ENCODE data around the gene CRELD1. TPM values are rescaled to one million over a fixed set of nuclear protein-coding genes. Genes with fewer than 3 reads are reported as not detected.
A peak's percentile ranks its signal among the peaks of the same experiment; 100 is the strongest.

Gene CRELD1
- polyA plus RNA-seq, 3 donors: 16.1 to 23.4 (median 19.2) TPM

GRCh38 chr3:9945358-9945757, 11.7 kb downstream of the CRELD1 start:
- H3K4me3 Mint-ChIP-seq: no peak overlapping the region
- TF ChIP-seq CTCF (IDR thresholded peaks at IDR 0.05): no peak
- Histone ChIP-seq H2AFZ (ENCODE audit: insufficient read depth, low read depth, low read length, poor library complexity, severe bottlenecking) (no peak overlapping the region), H3K27me3 (ENCODE audit: control insufficient read depth in 2 of 2, insufficient read depth in 2 of 2, low read length in 2 of 2) (no peaks in the 10 kb centered on the region), H3K4me3 (replicated peaks in 1 of 3; ENCODE audit: low read depth in 2 of 3, low read length in 3 of 3) (no peak overlapping the region), H3K4me2 (replicated peaks; ENCODE audit: extremely low read depth, low read length, poor library complexity, severe bottlenecking) (no peak overlapping the region), H3K4me1 (ENCODE audit: control insufficient read depth in 1 of 2, insufficient read depth in 2 of 2, low read length in 2 of 2) (peaks cover 4 to 8% of the 10 kb centered on the region in 2 donors), H3K27ac (ENCODE audit: low read depth in 1 of 2, low read length in 2 of 2) (no peak overlapping the region), H4K20me1 (ENCODE audit: insufficient read depth, low read length) (no peaks in the 10 kb centered on the region), H3K9ac (ENCODE audit: insufficient read depth, low read length, poor library complexity, severe bottlenecking) (no peak overlapping the region), H3K9me3 (replicated peaks in 1 of 2; ENCODE audit: control insufficient read depth in 1 of 2, insufficient read depth in 1 of 2, low read length in 2 of 2) (no peaks in the 10 kb centered on the region), H3K79me2 (ENCODE audit: insufficient read depth, low read length) (no peaks in the 10 kb centered on the region), H3K36me3 (replicated peaks in 1 of 2; ENCODE audit: control insufficient read depth in 1 of 2, insufficient read depth in 2 of 2, low read length in 2 of 2) (peaks cover 2 to 22% of the 10 kb centered on the region in 2 donors)
- WGBS (ENCODE audit: insufficient coverage): 100% methylated on average over 3 of the region's 10 CpGs
- peaks cover 13 to 27% of the 10 kb centered on the region in 2 donors for H3K36me3 Mint-ChIP-seq
- peaks cover 3 to 6% (median 4%) of the 10 kb centered on the region in 3 donors for H3K27me3 Mint-ChIP-seq (ENCODE audit: low read depth in 3 of 3)
- H3K9me3 Mint-ChIP-seq: peaks cover 0 to 3% (median 0%) of the 10 kb centered on the region in 7 donors
- H3K4me1 Mint-ChIP-seq: peaks cover 6% of the 10 kb centered on the region
- no peak overlapping the region for H3K27ac Mint-ChIP-seq
- no peak for DNase-seq
- intact Hi-C loops (cut with micrococcal nuclease): no loop called here

- Mint-ChIP-seq H3K27me3 (ENCODE audit: low read depth in 3 of 3) (peaks cover 4 to 13% (median 5%) of the 10 kb centered on the region in 3 donors), H3K4me3 (peak overlapping the region; percentile 79 to 86), H3K36me3 (peaks cover 9 to 21% of the 10 kb centered on the region in 2 donors), H3K27ac (peak overlapping the region in 5 of 7 donors; percentile 20 to 85 (median 79)), H3K4me1 (peaks cover 11% of the 10 kb centered on the region), H3K9me3 (peaks cover 0 to 3% (median 0%) of the 10 kb centered on the region in 7 donors)
- Histone ChIP-seq H3K4me1 (ENCODE audit: control insufficient read depth in 1 of 2, insufficient read depth in 2 of 2, low read length in 2 of 2) (peaks cover 7 to 8% of the 10 kb centered on the region in 2 donors), H3K27ac (ENCODE audit: low read depth in 1 of 2, low read length in 2 of 2) (peak overlapping the region in 1 of 2 donors; percentile 53), H3K27me3 (ENCODE audit: control insufficient read depth in 2 of 2, insufficient read depth in 2 of 2, low read length in 2 of 2) (peaks cover under 1 to 3% of the 10 kb centered on the region in 2 donors), H3K4me2 (replicated peaks; ENCODE audit: extremely low read depth, low read length, poor library complexity, severe bottlenecking) (peak overlapping the region; percentile 79), H3K36me3 (replicated peaks in 1 of 2; ENCODE audit: control insufficient read depth in 1 of 2, insufficient read depth in 2 of 2, low read length in 2 of 2) (peaks cover 2 to 16% of the 10 kb centered on the region in 2 donors), H2AFZ (ENCODE audit: insufficient read depth, low read depth, low read length, poor library complexity, severe bottlenecking) (peak overlapping the region; percentile 80), H3K9me3 (replicated peaks in 1 of 2; ENCODE audit: control insufficient read depth in 1 of 2, insufficient read depth in 1 of 2, low read length in 2 of 2) (no peaks in the 10 kb centered on the region), H3K4me3 (replicated peaks in 1 of 3; ENCODE audit: low read depth in 2 of 3, low read length in 3 of 3) (peak overlapping the region; percentile 12 to 68 (median 33)), H3K79me2 (ENCODE audit: insufficient read depth, low read length) (no peaks in the 10 kb centered on the region), H3K9ac (ENCODE audit: insufficient read depth, low read length, poor library complexity, severe bottlenecking) (peak overlapping the region; percentile 43), H4K20me1 (ENCODE audit: insufficient read depth, low read length) (no peaks in the 10 kb centered on the region)
- DNase-seq: peak; percentile 75 to 89 (median 87)
- TF ChIP-seq CTCF (IDR thresholded peaks at IDR 0.05): peak; percentile 75
- intact Hi-C loops (cut with micrococcal nuclease): no loop called here
- WGBS (ENCODE audit: insufficient coverage): 65% methylated on average over 87 of the region's 90 CpGs
Observed at GRCh38 chr3:9946112-9947024, 12.7 kb downstream of the CRELD1 start.
